GM19328 (cell line): ENCODE measurements around the gene RTL5.

Experiments
- ATAC-seq: cut with Tn5 transposase; IDR thresholded peaks from one replicate; pipeline ENCODE4 v1.9.1; 2021; ENCODE audit warnings: mild to moderate bottlenecking, moderate library complexity; ENCODE audit not compliant: unreplicated experiment

The RTL5 gene

GRCh38 chrX:72110051-72110875, 21.5 kb downstream of the RTL5 start:
- ATAC-seq, result no peak

DNA sequence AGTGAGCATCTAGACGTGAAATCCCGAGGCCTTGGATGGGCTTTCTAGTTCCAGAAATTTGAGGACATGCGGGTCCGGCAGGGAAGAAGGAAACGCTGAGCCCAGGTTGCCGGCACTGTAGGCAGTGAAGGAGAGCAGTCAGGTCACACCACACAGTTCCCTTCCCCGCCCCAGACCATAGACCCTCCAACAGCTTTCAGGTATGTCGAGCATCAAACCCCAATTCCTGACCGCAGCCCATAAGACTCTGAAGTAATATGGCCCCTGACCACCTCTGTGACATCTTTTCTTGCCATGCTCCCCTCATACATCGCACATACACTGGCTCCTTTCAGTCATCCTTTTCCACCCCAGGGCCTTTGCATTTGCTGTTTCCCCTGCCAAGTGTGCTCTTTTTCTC, 23.0 kb downstream of the RTL5 start:
- no peak for ATAC-seq

- no peak for ATAC-seq
These were observed 23.7 kb downstream of the RTL5 start for GRCh38 chrX:72107841-72108595.

GRCh38 chrX:72107320-72107719, 24.4 kb downstream of the RTL5 start:
- ATAC-seq, result no peak

GRCh38 chrX:72105436-72105835, 26.3 kb downstream of the RTL5 start:
- no peak for ATAC-seq

- ATAC-seq, result no peak
These were observed 29.0 kb downstream of the RTL5 start for GRCh38 chrX:72102760-72103159.

DNA sequence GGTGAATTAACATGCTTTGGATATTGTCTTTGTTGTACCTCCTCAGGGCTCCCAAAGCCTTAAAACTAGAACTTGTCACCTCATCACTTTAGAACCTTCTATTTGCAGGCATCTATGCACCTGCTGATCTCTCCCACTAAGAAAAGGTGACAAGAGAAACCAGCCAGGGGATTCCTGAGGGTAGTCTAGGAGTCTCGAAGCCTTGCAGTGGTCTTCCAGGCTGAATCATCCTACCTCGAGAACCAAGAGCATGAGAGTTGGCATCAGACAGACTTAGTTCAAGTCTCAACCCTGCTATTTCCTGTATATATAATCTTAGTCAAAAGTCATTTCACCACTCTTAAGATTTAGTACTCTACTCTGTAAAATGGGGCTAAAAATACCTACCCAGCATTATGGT, 29.6 kb downstream of the RTL5 start:
- ATAC-seq, result no peak

DNA sequence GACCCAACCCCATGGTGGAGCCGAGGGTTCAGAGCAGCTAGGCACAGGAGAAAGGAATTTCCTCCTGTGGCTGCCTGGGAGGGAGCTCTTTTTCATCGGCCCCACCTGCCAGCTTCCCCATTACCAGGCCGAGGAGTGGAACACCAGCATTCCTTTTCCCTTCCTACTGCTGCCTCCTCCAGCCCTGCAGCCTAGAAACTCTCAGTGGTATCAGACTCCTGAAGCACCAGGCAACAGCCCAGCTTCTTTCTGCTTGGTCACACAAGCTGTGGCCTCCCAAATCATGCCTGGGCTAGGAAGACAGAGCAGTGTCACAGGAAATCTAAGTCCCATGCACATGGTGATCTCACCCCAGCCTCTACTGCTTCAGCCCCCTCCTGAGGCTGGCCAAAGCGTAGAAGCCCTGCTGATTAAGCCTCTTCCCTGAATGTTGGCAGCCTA, 30.1 kb downstream of the RTL5 start:
- ATAC-seq, result no peak

GRCh38 chrX:72100824-72101351, 30.8 kb downstream of the RTL5 start:
- peak; percentile 73 for ATAC-seq

DNA sequence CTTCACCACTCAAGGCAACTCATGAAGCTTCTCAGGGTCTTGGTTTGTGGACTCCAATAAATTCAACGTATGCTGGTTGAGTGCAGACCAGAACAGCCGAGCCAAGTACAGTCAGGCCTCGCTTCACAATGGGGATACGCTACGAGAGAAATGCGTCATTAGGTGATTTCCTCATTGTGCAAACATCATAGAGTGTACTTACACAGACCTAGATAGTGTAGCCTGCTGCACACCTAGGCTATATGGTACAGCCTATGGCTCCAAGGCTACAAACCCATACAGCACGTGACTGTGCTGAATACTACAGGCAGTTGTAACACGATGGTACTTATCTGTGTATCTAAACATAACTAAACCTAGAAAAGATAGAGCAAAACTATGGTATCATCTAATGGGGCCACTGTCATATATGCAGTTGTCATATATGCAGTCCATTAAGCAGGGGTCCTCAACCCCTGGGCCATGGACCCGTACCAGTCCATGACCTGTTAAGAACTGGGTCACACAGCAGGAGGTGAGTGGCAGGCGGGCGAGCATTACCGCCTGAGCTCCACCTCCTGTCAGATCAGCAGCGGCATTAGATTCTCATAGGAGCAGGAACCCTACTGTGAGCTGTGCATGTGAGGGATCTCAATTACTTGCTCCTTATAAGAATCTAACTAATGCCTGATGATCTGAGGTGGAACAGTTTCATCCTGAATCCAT, 31.5 kb downstream of the RTL5 start:
- no peak for ATAC-seq

GRCh38 chrX:72097098-72097497, 34.6 kb downstream of the RTL5 start:
- ATAC-seq, result no peak

GRCh38 chrX:72095370-72095769, 36.3 kb downstream of the RTL5 start:
- ATAC-seq, result no peak

DNA sequence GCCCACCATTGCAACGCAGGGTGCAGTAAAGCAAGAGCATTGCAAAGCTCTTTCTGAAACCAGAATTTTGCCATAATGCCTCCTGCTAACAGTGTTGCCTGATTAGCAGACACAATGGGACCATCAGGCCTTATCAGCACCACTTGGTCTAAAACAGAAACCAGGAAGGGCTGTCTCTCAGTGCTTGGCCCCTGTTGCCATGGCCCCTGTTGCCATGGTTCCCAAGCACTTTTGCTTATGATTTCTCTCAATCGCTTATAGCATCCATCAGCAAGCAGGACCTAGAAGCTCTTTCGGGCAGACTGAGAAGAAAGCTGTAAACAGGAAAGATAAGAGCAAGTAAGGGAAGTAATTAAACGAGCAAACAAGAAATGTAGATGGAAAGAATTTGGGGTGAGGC, 36.8 kb downstream of the RTL5 start:
- no peak for ATAC-seq

DNA sequence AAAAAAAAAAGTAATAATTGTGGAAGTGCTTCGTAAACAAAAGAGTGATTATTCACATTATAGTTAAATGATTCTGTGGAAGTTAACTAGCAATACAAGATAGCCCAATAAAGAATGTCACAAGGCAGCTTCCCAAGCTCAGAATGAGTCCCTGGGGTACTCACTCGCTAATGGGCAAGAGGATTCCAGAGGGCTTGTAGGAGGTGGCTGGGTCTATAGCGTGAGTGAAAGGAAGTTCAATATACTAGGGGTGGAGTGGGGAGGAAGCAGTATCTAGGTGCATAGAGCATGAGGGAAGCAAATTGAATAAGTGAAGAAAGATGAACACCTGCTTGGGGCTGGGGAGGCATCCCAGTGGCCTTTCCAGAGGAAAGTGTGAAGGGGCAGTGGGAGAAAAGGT, 42.5 kb downstream of the RTL5 start:
- no peak for ATAC-seq

DNA sequence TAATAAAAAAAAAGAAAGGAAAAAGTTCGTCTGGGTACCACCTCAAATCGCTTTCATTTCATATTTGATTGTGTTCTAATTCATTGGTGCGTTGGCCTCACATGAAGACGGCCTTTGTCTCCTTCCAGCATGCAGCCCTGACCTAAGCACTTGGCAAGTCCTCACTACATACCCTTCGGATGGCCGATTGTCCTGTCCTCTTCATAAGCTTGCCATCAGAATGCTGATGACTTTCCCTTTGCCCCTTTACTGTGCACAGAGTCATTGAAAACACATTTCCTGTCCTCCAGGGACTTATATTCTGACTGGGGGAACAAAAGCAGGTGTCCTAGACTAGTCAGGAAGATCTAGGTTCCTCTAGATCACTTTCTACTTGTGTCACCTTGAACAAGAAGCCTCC, 43.0 kb downstream of the RTL5 start:
- ATAC-seq, result no peak

DNA sequence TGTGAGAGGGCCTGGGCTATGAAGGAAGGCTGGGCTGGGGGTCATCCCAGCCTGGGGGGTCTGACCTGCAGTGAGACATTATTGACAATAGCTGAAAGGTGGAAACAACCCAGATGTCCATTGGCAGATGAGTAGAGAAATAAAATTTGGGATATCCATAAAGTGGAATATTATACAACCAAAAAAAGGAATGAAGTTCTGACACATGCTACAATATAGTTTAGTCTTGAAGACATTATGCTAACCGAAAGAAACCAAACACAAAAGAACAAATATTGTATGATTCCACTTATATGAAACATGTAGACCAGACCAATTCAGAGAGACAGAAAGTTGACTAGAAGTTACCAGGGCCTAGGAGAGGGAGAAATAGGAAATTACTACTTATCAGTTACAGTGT, 44.7 kb downstream of the RTL5 start:
- no peak for ATAC-seq

GRCh38 chrX:72084114-72084513, 47.6 kb downstream of the RTL5 start:
- no peak for ATAC-seq

GRCh38 chrX:72083291-72083690, 48.4 kb downstream of the RTL5 start:
- no peak for ATAC-seq

DNA sequence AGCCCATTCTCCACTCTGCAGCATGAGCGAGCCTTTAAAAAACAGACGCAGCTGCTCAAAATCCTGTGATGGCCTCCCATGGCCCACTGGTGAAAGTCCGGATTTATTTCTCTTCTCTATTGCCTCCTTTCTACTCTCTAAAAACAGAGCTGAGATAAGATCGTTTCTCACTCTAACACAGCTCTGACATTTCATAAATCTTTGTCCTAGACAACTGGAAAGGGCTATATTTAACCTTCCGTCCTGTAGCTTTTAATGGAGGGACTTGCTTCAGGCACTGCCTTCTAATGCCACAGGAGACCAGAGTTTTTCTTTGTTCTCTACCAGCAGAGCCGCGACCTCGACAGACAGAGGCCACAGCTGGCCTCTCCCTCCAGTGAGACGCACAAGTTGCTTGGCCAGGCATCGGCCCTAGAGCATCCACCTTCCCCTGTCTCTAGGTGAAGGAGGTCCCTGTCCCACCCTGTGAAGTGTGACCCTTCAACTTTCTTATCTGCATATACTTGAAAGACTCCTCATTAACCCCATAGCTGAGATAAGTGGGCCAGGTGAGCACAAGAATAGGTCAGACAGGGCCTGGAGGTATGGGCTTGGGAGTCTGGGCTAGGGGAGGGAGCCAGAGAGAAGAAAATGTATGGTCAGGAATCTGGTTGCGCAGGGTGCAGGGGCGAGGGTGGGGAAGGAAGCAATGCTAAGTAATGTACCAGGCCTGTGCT, 50.0 kb downstream of the RTL5 start:
- ATAC-seq, result no peak

DNA sequence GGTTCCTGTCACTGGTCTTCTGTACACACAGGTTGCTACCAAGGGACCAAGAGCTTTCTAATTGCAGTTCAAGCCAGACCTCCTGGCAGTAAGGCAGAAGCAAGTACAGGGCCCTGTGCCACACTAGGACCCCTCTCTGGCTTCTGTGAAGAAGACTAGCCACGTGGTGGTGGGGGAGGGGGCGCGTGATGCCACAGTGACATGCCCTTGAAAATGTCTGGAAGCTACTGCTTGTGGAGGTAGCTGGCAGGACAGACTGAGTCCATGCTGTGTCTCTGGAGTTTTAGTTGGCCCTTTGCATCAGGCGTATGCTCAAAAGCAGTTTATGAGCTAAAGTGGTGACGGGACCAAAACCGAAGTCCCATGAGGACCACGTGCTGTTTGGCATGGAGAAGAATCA, 50.9 kb downstream of the RTL5 start:
- no peak for ATAC-seq

DNA sequence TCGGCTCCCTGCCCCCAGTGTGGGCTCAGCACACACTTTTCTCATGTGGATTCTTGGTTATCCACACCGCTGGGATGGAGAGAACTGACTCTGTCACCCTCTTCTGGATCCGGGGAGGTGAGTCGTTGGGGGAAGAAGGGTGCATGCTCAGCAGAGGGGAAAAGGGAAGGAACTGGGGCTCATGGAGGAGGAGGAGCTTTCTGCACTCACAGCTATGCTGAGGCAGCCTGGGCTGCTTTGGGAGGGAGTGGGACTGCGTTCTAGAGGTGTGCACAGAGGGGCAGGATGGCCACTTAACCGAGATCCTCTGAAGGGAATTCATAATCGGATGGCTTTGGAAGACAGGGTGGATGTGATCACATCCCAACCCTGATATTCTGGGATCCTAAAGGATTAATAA, 51.6 kb downstream of the RTL5 start:
- ATAC-seq, result no peak
